Thyroid gland (tissue), 4 donors: ENCODE results near the gene OLIG1. TPM values are rescaled to one million over a fixed set of nuclear protein-coding genes. Genes with fewer than 3 reads are reported as not detected.

ENCODE experiments used
- DNase-seq, 2 donors: peaks; one replicate each; pipeline ENCODE4 v3.0.0-alpha.2; 2019
- H3K27ac ChIP-seq, 3 donors: fragments of 200-600 bp; sonication (generic); 1 replicate in 2 of 3; 2 replicates in 1 of 3; pipeline ENCODE4 v1.5.1; 2016 to 2019; ENCODE audit warnings: mild to moderate bottlenecking in 1 of 3, moderate library complexity in 1 of 3
- H3K27me3 ChIP-seq: fragments of 200-600 bp; sonication (generic); one replicate; pipeline ENCODE4 v1.5.1; 2019
- H3K36me3 ChIP-seq, 2 donors: fragments of 200-600 bp; sonication (generic); one replicate each; pipeline ENCODE4 v1.5.1; 2016 to 2019
- H3K4me1 ChIP-seq, 2 donors: fragments of 200-600 bp; sonication (generic); one replicate each; pipeline ENCODE4 v1.5.1; 2017 to 2019
- H3K4me3 ChIP-seq, 3 donors: fragments of 200-600 bp; sonication (generic); replicated peaks in 1 of 3; 1 replicate in 2 of 3; 2 replicates in 1 of 3; pipeline ENCODE4 v1.5.1; 2016; ENCODE audit warnings: mild to moderate bottlenecking in 1 of 3
- H3K9me3 ChIP-seq: fragments of 200-600 bp; sonication (generic); one replicate; pipeline ENCODE4 v1.5.1; 2017
- CTCF ChIP-seq, 6 experiments: fragments of 200-600 bp in 3 of 6; fragments of 450-650 bp in 3 of 6; sonication (generic) in 3 of 6; IDR thresholded peaks; one replicate each; pipeline ENCODE4 v1.5.1; 2016 to 2019; ENCODE audit warnings: antibody characterized with exemption in 6 of 6, mild to moderate bottlenecking in 2 of 6, inconsistent platforms in 1 of 6, moderate library complexity in 1 of 6
- POLR2A ChIP-seq, 2 donors: fragments of 450-650 bp; IDR thresholded peaks; one replicate each; pipeline ENCODE4 v1.6.1; 2017; ENCODE audit warnings: antibody characterized with exemption in 2 of 2, mild to moderate bottlenecking in 2 of 2, moderate library complexity in 1 of 2
- WGBS, 2 donors: methylation state at CpG; one replicate each; pipeline ENCODE4 v1.1.5; 2017; 5-methylcytosine and 5-hydroxymethylcytosine counted together
- intact Hi-C: fragments of 100-400 bp; cut with DNase I; formaldehyde crosslinking; loops from one replicate; pipeline ENCODE4 v1.15.1; 2023
- total RNA-seq, 4 donors: library from RNA; depleted of rRNA; stranded (reverse); fragments of >200 nt; gene quantifications; one replicate each; pipeline ENCODE4 v1.2.3, GENCODE V29; 2016

Gene OLIG1, protein sequence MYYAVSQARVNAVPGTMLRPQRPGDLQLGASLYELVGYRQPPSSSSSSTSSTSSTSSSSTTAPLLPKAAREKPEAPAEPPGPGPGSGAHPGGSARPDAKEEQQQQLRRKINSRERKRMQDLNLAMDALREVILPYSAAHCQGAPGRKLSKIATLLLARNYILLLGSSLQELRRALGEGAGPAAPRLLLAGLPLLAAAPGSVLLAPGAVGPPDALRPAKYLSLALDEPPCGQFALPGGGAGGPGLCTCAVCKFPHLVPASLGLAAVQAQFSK
- total RNA-seq = not detected

GRCh38 chr21:33069994-33070743 is at the start of gene OLIG1:
Gene OLIG1, plus strand, starts transcription at chr21:33070141. Its CDS starts 106 bp downstream, at chr21:33070247.
- no peak for DNase-seq

GRCh38 chr21:33020558-33021100 is 49.3 kb upstream of the OLIG1 start:
- H3K27me3 ChIP-seq = peaks cover 56% of the 10 kb centered on the region
- H3K36me3 ChIP-seq = no peaks in the 10 kb centered on the region
- 3 to 8% methylated on average over 11 to 13 of the region's 16 CpGs for WGBS, 2 donors
- H3K27ac ChIP-seq = no peak overlapping the region
- H3K4me3 ChIP-seq = no peak overlapping the region
- H3K9me3 ChIP-seq = no peaks in the 10 kb centered on the region
- intact Hi-C loops = no loop called here
- peaks cover 0 to 11% of the 10 kb centered on the region in 2 donors for H3K4me1 ChIP-seq
- TF ChIP-seq CTCF (IDR thresholded peaks at IDR 0.05) (no peak), POLR2A (IDR thresholded peaks at IDR 0.05) (no peak)
- no peak for DNase-seq

More at GRCh38 chr21:33069994-33070743, at the start of gene OLIG1:
- no peak within 1 kb of the TSS for H3K27ac ChIP-seq
- intact Hi-C loops = no loop called here
- WGBS, 2 donors = 1 to 3% methylated on average over 33 to 51 of the region's 82 CpGs
- no peaks in the 10 kb centered on the region for H3K9me3 ChIP-seq
- no peaks in the 10 kb centered on the region for H3K36me3 ChIP-seq
- H3K4me1 ChIP-seq = peaks cover 7 to 22% of the 10 kb centered on the region in 2 donors
- H3K4me3 ChIP-seq = peak within 1 kb of the TSS in 1 of 3 donors; percentile 9
- H3K27me3 ChIP-seq = peaks cover 14% of the 10 kb centered on the region
- no peak for TF ChIP-seq POLR2A (IDR thresholded peaks at IDR 0.05)
- TF ChIP-seq CTCF (IDR thresholded peaks at IDR 0.05) = no peak

- H3K4me1 ChIP-seq = peaks cover 0 to 13% of the 10 kb centered on the region in 2 donors
- intact Hi-C loops = no loop called here
- no peak overlapping the region for H3K4me3 ChIP-seq
- no peak for TF ChIP-seq CTCF (IDR thresholded peaks at IDR 0.05)
- TF ChIP-seq POLR2A (IDR thresholded peaks at IDR 0.05) = no peak
- H3K27ac ChIP-seq = no peak overlapping the region
- DNase-seq = no peak
- 6 to 19% methylated on average over 5 to 9 of the region's 11 CpGs for WGBS, 2 donors
- peaks cover 56% of the 10 kb centered on the region for H3K27me3 ChIP-seq
- no peaks in the 10 kb centered on the region for H3K9me3 ChIP-seq
- no peaks in the 10 kb centered on the region for H3K36me3 ChIP-seq
Observed at GRCh38 chr21:33021150-33021549, 48.8 kb upstream of the OLIG1 start.

- H3K27ac ChIP-seq = no peak overlapping the region
- no peak for DNase-seq
- TF ChIP-seq POLR2A (IDR thresholded peaks at IDR 0.05) (no peak), CTCF (IDR thresholded peaks at IDR 0.05) (no peak)
- no peak overlapping the region for H3K4me3 ChIP-seq
- intact Hi-C loops = no loop called here
- H3K27me3 ChIP-seq = peaks cover 56% of the 10 kb centered on the region
- H3K36me3 ChIP-seq = no peaks in the 10 kb centered on the region
- peaks cover 0 to 13% of the 10 kb centered on the region in 2 donors for H3K4me1 ChIP-seq
- WGBS, 2 donors = 13 to 16% methylated on average over 4 of the region's 4 CpGs
- no peaks in the 10 kb centered on the region for H3K9me3 ChIP-seq
Observed at GRCh38 chr21:33021667-33022066, 48.3 kb upstream of the OLIG1 start.

DNA sequence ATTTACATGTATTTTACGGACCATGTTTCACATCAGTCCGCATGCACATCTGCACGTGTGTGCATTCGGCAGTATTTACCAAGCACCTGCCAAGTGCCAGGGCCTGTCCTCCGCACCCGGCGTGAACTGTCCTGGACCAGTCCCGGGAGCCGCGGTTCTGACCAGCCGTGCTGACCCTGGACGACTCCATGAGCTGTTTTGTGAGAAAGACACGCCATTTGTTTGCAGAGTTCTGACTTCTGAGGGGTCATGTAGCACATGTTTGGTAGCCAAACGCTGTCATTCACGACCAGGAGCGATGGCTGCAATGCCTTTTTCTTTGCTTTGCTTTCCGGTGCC is 47.5 kb upstream of the OLIG1 start:
- Histone ChIP-seq H3K4me3 (no peak overlapping the region), H3K36me3 (no peaks in the 10 kb centered on the region), H3K27ac (no peak overlapping the region), H3K9me3 (no peaks in the 10 kb centered on the region), H3K27me3 (peaks cover 56% of the 10 kb centered on the region), H3K4me1 (peaks cover 0 to 13% of the 10 kb centered on the region in 2 donors)
- no peak for TF ChIP-seq POLR2A (IDR thresholded peaks at IDR 0.05)
- no peak for TF ChIP-seq CTCF (IDR thresholded peaks at IDR 0.05)
- no peak for DNase-seq
- intact Hi-C loops = no loop called here
- WGBS, 2 donors = 11 to 13% methylated on average over 14 of the region's 17 CpGs
